Activated CD4-positive, alpha-beta T cell treated with anti-CD3 and anti-CD28 coated beads for 24 hours (primary cell): ENCODE measurements around the gene PRKRIP1.
A peak's percentile ranks its signal among the peaks of the same experiment; 100 is the strongest.
"Not testable (repeated sequence)": the region's sequence is repeated elsewhere in the genome, so short reads cannot be mapped to it uniquely, and the experiment has no call there.

Experiments
- DNase-seq, 2 donors: peaks; one replicate each; pipeline ENCODE4 v3.0.0-alpha.2; 2020; ENCODE audit warnings: low read depth in 2 of 2

PRKRIP1 gene

DNA sequence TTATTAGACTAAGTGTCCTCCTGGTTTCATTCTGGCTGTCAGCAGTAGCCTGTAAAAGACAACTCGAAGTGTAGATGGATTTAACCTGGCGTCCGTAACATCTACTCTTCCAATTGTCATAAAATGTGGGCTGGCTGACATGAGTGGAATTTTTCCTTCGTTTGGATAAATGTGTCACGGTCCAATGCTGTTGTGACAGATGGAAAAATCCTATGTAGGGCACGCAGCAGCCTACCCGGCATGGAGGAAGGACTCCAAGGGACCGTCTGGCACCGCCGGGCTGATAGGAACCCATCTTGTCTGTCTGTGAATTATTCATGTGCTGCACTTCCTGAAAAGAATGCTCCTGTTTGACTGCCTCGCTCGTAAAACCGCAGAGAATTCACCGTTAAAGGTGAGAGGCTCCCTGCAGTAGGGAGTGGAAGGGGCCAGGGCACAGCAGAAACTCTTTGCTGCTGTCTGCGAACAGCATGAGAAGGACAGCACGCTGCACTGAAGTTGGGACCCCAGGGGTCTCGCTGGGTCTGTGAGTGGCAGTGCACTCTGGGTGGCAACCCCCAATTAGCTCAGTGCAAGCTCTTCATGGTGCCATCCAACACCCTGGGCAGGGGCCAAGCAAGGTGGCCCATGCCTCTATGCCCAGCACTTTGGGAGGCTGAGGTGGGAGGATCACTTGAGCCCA lies 35.6 kb downstream of the PRKRIP1 start:
- peak in 1 of 2 donors; percentile 33 for DNase-seq

- no peak for DNase-seq
Measured at GRCh38 chr7:102432442-102433218, 36.5 kb downstream of the PRKRIP1 start.

DNA sequence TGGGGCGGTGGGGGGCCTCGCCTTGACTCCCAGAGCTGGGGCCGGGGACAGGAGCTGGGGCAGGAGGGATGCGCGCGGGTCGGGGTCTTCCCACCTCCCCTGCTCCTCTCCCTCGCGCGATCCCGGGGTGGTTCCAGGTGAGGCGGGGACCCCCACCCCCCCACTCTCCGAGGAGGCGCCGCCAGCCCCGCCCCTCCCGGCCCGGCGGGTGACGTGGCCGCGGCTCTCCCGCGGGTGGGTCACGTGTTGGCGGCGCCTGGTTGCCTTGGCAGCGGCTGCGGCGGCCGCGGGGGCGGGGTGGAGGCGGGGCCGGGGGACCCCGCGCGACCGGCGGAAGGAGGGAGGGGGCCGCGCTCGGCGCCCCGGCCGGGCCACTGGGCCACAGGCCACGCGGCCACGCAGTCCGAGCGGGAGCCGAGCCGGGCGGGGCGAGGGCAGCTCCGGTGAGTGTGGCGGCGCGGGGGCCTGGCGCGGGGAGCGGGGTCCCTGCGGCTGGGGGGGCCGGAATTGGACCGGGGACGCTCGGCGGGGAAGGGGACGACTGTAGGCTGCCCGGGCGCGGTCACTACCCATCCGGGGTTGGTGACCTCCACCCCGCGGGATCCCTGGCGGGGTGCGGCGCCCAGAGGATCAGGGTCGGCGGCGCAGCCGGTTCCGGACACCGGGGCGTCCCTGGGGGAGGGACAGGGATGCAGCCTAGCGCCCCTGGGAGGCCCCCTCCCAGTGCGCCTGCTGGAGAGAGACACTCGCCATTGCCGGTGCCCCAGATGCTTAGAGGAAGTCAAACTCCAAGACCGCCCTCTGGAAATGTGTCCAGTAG lies 37.3 kb downstream of the PRKRIP1 start, which contains the start of gene ORAI2:
Gene ORAI2, plus strand, starts transcription at position 357 of the 820 bp plus-strand sequence. CDS start 5,382 bp downstream, outside the sequence.
- peak; percentile 78 to 80 for DNase-seq

DNA sequence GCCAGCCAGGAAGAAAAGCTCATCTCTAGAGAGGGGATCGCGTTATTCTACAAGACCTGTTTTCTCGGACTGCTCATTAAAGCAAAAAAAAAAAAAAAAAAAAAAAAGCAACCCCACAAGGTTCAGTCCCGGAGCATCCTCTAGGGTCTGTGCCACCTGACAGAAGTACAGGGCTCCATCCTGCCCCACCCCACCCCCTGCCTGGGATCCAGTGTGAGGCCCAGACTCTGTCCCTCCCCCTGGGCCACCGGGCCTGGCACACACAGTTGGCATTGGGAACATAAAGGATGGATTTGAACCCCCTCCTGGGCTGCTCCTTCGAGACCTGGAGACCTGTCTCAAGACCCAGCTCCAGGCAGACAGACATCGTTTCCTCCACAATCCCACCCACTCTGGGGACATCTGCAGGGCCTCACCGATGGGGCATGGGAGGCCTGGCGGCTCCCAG lies 37.9 kb downstream of the PRKRIP1 start:
- DNase-seq, result no peak

DNA sequence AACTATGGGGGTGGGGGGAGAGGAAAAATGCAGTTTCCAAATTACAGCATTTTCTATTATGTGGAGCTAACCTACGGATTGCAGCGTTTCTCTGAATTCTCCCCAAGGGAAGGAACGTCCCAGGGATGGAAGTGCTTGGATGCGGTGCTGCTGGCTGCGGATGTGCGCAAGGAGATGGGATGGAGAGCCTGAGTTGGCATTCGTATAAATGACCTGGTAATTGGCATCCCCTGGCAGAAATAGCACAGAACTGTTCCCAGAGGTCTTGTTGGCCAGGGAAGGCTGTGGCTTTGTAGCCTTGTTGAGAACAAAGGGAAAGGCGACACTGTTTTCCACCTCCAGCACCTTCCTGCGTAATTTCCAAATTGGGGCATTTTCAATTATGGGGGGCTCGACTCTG lies 40.0 kb downstream of the PRKRIP1 start:
- no peak for DNase-seq

DNA sequence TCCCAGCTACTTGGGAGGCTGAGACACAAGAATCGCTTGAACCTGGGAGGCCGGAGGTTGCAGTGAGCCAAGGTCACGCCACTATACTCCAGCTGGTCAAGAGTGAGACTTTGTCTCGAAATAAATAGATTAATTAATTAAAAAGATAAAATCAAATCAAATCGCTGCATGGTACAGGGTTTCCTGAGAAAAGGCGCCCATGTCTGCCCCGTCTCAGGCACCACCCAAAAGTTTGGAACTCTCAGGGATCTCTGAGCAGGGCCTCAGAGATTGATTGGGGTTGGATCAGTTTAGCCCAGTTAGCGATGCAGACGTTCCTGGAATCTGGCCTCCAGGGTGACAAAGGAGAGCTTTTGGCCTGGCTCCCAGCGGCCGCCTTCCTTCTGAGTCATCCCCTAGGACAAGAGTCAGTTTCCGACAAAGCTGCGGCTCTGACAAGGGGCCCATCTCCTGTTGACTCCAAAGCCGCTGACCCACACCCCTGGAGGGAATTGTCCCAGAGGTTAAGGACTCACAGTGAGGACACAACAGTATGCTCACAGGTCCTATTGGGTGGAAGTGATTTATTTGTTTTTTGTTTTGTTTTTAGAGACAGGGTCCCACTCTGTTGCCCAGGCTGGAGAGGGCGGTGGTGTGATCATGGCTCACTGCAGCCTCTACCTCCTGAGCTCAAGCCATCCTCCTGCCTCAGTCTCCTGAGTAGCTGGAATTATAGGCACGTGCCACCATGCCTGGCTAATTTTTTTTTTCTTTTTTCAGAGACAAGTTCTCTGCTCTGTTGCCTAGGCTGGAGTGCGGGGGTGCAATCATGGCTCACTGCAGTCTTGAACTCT lies 44.0 kb downstream of the PRKRIP1 start:
- DNase-seq, result no peak

- DNase-seq, result no peak
Measured at GRCh38 chr7:102444961-102445673, 49.0 kb downstream of the PRKRIP1 start.

- DNase-seq, result no peak
Measured at GRCh38 chr7:102445674-102446071, 49.5 kb downstream of the PRKRIP1 start.

DNA sequence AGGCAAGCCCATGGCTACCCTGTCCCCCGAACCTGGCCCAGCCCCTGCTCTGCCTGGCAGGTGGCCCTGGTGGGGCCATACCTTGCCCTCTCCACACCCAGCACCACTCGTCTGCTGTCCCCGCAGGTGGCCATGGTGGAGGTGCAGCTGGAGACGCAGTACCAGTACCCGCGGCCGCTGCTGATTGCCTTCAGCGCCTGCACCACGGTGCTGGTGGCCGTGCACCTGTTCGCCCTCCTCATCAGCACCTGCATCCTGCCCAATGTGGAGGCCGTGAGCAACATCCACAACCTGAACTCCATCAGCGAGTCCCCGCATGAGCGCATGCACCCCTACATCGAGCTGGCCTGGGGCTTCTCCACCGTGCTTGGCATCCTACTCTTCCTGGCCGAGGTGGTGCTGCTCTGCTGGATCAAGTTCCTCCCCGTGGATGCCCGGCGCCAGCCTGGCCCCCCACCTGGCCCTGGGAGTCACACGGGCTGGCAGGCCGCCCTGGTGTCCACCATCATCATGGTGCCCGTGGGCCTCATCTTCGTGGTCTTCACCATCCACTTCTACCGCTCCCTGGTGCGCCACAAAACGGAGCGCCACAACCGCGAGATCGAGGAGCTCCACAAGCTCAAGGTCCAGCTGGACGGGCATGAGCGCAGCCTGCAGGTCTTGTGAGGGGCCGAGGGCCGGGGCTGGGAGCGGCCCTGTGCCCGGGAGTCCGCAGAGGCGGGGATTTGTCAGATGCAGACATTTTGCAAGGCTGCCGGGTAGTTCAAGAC lies 50.4 kb downstream of the PRKRIP1 start:
- no peak for DNase-seq

DNA sequence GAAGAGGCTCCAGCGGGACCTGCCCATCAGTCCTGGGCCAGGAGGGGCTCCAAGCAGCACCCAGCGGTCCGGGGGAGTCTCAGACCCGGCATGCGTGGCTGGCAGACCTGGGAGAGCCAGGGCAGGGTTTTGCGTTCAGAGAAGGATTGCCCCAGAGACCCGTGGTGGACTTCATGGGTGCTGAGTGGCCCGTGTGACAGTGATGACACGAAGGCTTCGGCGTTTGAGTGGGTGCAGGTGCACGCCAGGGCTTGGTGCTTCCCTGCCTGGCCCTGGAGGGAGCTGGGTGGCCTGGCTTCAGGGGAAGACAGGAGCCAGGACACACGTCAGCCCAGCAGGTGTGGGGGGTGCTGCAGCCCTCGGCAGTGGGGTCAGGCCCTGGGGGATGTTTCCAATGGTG lies 51.1 kb downstream of the PRKRIP1 start:
- DNase-seq, result no peak

DNA sequence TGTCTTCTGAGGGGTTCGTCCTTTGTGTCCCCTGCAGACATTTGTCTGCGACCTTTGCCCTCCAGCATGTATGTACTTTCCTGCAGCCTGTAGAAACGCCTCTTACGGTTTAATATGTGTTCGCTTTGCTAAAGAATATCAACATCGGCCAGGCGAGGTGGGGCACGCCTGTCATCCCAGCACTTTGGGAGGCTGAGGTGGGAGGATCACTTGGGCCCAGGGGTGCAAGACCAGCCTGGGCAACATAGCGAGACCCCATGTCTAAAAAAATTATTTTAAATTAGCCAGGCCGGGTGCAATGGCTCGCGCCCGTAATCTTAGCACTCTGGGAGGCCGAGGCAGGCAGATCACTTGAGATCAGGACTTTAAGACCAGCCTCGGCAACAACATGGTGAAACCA lies 53.0 kb downstream of the PRKRIP1 start:
- no peak for DNase-seq

DNA sequence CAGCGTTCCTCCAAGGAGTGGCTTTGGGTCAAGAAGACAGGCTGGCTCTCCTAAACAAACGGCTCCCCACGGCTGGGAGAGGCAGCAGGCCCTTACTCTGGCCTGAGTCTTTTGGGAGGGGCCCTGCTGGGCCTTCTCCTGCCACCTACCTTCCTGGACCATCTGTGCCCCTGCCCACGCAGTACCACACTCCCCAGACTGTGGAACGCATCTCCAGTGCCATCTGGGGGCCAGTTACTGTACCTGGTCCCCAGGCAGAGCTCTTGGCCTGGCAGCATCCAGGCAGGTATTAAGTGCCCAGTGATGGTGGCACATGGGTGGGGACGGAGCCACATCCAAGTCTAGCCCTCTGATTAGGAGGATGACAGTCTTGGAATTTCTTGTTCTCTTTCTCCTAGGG lies 54.1 kb downstream of the PRKRIP1 start:
- no peak for DNase-seq

DNA sequence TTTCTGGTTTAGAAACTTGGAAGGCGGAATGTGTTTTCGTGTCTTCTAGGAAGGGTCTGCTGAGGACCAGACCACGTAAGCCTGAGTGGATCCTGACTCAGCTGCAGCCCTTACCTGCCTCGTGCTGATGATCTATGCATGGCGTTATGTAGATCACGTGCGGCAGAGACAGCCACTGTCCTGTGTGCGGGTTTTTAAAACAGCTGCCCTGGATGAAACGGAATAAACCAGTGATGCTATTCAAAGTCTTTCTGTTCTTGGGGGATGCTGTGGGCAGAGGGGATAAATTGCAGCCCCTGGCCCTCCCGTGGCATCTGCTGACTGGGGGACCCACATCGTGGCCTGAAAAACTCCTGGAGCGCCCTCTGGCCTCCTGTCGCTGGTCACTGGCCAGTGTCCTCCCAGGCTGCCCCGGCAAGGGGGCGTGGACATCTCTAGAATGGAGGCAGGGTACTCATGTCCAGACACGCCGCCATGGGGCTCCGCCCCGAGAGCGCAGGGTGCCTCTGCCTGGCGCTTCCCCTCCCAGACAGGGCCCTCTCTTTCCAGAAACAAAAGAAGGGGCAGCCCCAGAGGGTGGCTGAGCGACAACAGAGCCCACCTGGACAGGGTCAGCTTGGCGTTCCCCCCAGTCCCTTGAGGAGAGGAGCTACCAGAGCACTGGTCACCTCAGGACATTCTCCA lies 55.4 kb downstream of the PRKRIP1 start:
- DNase-seq, result no peak

GRCh38 chr7:102452451-102452850 lies 56.3 kb downstream of the PRKRIP1 start:
- DNase-seq, result no peak

DNA sequence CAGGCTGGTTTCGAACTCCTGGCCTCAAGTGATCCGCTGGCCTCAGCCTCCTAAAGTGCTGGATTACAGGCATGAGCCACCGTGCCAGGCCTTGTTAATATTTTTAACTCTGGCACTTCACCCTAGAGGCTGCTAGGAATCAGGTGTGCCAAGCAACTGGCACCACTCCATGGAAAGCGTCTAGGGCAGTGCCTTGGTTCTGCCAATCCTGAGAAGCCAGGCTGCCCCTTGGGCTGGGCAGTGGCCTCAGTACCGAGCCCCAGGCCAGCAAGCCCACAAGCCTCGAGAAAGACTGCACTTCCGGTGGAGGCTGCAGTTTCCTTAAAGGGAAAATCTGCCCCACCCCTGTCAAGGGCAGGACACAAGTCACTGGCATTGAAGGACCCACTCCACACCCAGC lies 57.2 kb downstream of the PRKRIP1 start:
- no peak for DNase-seq

DNA sequence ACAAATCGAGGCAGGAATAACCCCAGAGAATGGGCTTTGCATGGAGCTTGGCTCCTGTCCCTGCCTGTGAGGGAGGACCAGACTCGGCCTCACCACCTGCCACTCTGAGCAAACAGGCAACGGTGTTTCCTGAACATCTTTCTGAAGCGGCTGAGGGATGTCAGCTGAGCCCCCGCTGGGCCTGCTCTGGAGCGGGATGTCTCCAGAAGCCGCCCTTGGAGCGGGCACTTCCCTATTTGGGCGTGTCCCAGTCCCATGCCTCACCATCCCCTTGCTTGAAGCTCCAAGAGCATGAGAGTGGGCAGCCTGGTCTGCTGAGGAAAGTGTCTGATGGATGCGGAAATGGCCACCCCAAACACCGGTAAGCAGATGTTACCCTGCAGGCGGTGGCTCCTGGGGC lies 58.3 kb downstream of the PRKRIP1 start:
- DNase-seq, result no peak

DNA sequence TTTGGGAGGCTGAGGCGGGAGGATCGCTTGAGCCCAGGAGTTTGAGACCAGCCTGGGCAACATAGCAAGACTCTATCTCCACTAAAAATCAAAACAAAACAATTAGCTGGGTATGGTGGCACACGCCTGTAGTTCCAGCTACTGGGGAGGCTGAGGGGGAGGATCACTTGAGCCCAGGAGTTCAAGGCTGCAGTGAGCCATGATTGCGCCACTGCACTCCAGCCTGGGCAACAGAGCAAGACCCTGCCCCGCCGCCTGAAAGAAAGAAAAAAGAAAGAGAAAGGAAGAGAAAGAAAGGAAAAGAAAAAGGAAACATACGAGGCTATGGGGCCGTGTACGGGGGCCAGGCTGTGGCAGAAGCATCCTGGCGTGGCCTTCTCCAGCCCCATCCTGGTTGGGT lies 58.8 kb downstream of the PRKRIP1 start:
- not testable (repeated sequence) for DNase-seq

DNA sequence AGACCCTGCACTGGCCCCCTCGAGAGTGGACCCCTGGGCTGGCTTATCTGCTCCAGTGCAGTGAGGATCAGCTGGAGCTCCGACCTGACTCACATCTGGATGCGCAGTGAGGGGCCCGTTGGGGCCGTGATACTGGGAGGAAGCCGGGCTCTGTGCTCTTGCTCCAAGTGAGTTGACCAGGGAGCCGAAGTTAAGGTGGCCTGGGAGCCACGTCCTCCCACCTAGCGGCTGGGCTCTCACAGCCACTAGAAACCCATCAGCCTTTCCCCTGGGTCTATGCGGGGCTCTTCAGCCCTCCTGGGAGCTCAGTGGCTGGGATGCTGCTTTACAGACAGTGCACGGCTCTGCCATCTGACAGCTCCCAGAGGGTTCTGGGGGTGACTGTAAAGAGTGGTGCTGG lies 59.4 kb downstream of the PRKRIP1 start:
- no peak for DNase-seq

DNA sequence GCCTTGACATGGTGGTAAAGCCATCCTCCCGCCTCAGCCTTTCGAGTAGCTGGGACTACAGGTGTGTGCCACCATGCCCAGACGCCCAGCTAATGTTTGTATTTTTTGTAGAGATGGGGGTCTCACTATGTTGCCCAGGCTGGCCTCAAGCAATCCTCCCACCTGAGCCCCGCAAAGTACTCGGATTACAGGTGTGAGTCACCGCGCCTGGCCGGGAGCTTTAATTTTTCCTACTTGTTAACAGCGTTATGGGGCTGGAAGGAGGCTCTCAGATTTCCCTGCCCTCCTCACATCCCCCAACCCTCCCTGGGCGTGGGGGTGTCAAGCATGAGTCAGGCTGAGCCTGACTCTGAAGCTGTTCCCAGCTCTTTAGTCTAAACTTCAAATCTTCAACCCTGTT lies 60.2 kb downstream of the PRKRIP1 start:
- DNase-seq, result no peak
